SK-N-SH (cell line): ENCODE results near the gene HYAL2. TPM values are rescaled to one million over a fixed set of nuclear protein-coding genes. Genes with fewer than 3 reads are reported as not detected.
A peak's percentile ranks its signal among the peaks of the same experiment; 100 is the strongest.

Experiments
- CTCF ChIA-PET: fragments of 300-600, 350-600 bp; formaldehyde crosslinking; extraction: SDS; loops from one replicate; lab custom pipeline; 2021; lab: Yijun Ruan, JAX
- POLR2A ChIA-PET: fragments of 350-600 bp; sonication (Branson Sonifier 250); formaldehyde crosslinking; extraction: SDS; loops from one replicate; lab custom pipeline; 2020; ENCODE audit warnings: antibody characterized with exemption, inconsistent platforms; lab: Yijun Ruan, JAX
- DNase-seq: peaks from one replicate; pipeline ENCODE4 v3.0.0; 2012
- H2AFZ ChIP-seq: fragments of 200-600 bp; sonication (generic); 2 replicates; pipeline ENCODE4 v1.8.1; 2016; ENCODE audit warnings: antibody characterized with exemption, mild to moderate bottlenecking, low read depth
- H3F3A ChIP-seq: fragments of 200-600 bp; sonication (generic); replicated peaks from 2 replicates; pipeline ENCODE3; 2016; ENCODE audit warnings: antibody characterized with exemption, mild to moderate bottlenecking; ENCODE audit not compliant: insufficient read depth
- H3K27ac ChIP-seq, 2 experiments: fragments of 200-500 bp in 1 of 2; fragments of 200-600 bp in 1 of 2; sonication (Bioruptor generic) in 1 of 2; sonication (generic), shearing (Covaris generic) in 1 of 2; 2 replicates each; pipeline versions ENCODE4 v1.5.1 to v1.6.1; 2014 to 2016; ENCODE audit warnings: low read depth in 2 of 2, inconsistent platforms in 1 of 2, low read length in 1 of 2, mild to moderate bottlenecking in 1 of 2, mixed read lengths in 1 of 2
- H3K27me3 ChIP-seq: fragments of 200-600 bp; sonication (generic), shearing (Covaris generic); 2 replicates; pipeline ENCODE4 v1.6.1; 2016; ENCODE audit warnings: mixed run types; ENCODE audit not compliant: insufficient read depth
- H3K36me3 ChIP-seq, 2 experiments: fragments of 200-500 bp in 1 of 2; fragments of 200-600 bp in 1 of 2; sonication (Bioruptor generic) in 1 of 2; sonication (generic) in 1 of 2; replicated peaks in 1 of 2; 2 replicates each; pipeline versions ENCODE3 to v1.5.1; 2014 to 2016; ENCODE audit warnings: low read length in 1 of 2, mild to moderate bottlenecking in 1 of 2; ENCODE audit not compliant: insufficient read depth in 2 of 2, control insufficient read depth in 1 of 2
- H3K4me1 ChIP-seq, 2 experiments: fragments of 200-500 bp in 1 of 2; fragments of 200-600 bp in 1 of 2; sonication (Bioruptor generic) in 1 of 2; sonication (generic), shearing (Covaris generic) in 1 of 2; 2 replicates each; pipeline versions ENCODE4 v1.5.1 to v1.6.1; 2014 to 2016; ENCODE audit warnings: low read depth in 1 of 2, low read length in 1 of 2, mixed run types in 1 of 2; ENCODE audit not compliant: insufficient read depth in 2 of 2, control insufficient read depth in 1 of 2
- H3K4me2 ChIP-seq: fragments of 200-600 bp; sonication (generic), shearing (Covaris generic); 2 replicates; pipeline ENCODE4 v1.6.1; 2017; ENCODE audit warnings: mixed run types
- H3K4me3 ChIP-seq, 2 experiments: fragments of 200-500 bp in 1 of 2; fragments of 200-600 bp in 1 of 2; sonication (Bioruptor generic) in 1 of 2; sonication (generic), shearing (Covaris generic) in 1 of 2; 2 replicates each; pipeline versions ENCODE4 v1.5.1 to v1.8.1; 2014 to 2016; ENCODE audit warnings: low read depth in 2 of 2, inconsistent platforms in 1 of 2, low read length in 1 of 2, mild to moderate bottlenecking in 1 of 2, mixed read lengths in 1 of 2, moderate library complexity in 1 of 2
- H3K79me2 ChIP-seq: fragments of 200-600 bp; sonication (generic); 2 replicates; pipeline ENCODE4 v1.8.1; 2017; ENCODE audit warnings: mild to moderate bottlenecking; ENCODE audit not compliant: insufficient read depth
- H3K9ac ChIP-seq: fragments of 200-600 bp; sonication (generic); 2 replicates; pipeline ENCODE4 v1.6.1; 2017; ENCODE audit warnings: mixed run types
- H3K9me2 ChIP-seq: fragments of 200-600 bp; sonication (generic); 2 replicates; pipeline ENCODE4 v1.6.1; 2017; ENCODE audit warnings: mixed run types
- H3K9me3 ChIP-seq: fragments of 200-600 bp; sonication (generic); 2 replicates; pipeline ENCODE4 v1.6.1; 2017; ENCODE audit warnings: mixed run types, mild to moderate bottlenecking, moderate library complexity
- H4K20me1 ChIP-seq: fragments of 200-600 bp; sonication (generic); 2 replicates; pipeline ENCODE4 v1.6.1; 2017; ENCODE audit warnings: mild to moderate bottlenecking, mixed run types; ENCODE audit not compliant: insufficient read depth
- CTCF ChIP-seq: fragments of 200-600 bp; sonication (generic); IDR thresholded peaks from 2 replicates; pipeline ENCODE4 v1.6.1; 2017; ENCODE audit warnings: antibody characterized with exemption, mild to moderate bottlenecking, moderate library complexity
- EP300 ChIP-seq, 2 experiments: IDR thresholded peaks; 2 replicates each; pipeline versions ENCODE4 v1.4.0 to v1.6.1; 2012; ENCODE audit warnings: borderline replicate concordance in 1 of 2, low read depth in 1 of 2, low read length in 1 of 2
- FOSL2 ChIP-seq: IDR thresholded peaks from 2 replicates; pipeline ENCODE4 v1.4.0; 2012; ENCODE audit warnings: low read depth, mild to moderate bottlenecking, moderate library complexity, borderline replicate concordance
- FOXJ3 ChIP-seq: sonication (generic); formaldehyde crosslinking; IDR thresholded peaks from 2 replicates; pipeline ENCODE4 v1.5.1; 2020; ENCODE audit warnings: mild to moderate bottlenecking, missing genetic modification reagents
- GABPA ChIP-seq: IDR thresholded peaks from 2 replicates; pipeline ENCODE4 v1.4.0; 2012; ENCODE audit warnings: low read depth, mild to moderate bottlenecking
- GATA2 ChIP-seq: sonication (generic); formaldehyde crosslinking; IDR thresholded peaks from 2 replicates; pipeline ENCODE4 v1.5.0; 2020; ENCODE audit warnings: mild to moderate bottlenecking, missing genetic modification reagents
- IRF3 ChIP-seq: fragments of 150-350 bp; IDR thresholded peaks from 2 replicates; pipeline ENCODE4 v1.6.1; 2016; ENCODE audit warnings: mild to moderate bottlenecking, low read depth, low read length
- MAX ChIP-seq: IDR thresholded peaks from 2 replicates; pipeline ENCODE4 v1.4.0; 2012; ENCODE audit warnings: low read depth
- MXI1 ChIP-seq: IDR thresholded peaks from 2 replicates; pipeline ENCODE4 v1.6.1; 2012; ENCODE audit warnings: mild to moderate bottlenecking, low read depth, low read length, improper control_type of control experiment
- PBX3 ChIP-seq: IDR thresholded peaks from 2 replicates; pipeline ENCODE4; 2012
- POLR2AphosphoS5 ChIP-seq: IDR thresholded peaks from 2 replicates; pipeline ENCODE4 v1.6.1; 2012; ENCODE audit warnings: low read depth, low read length
- RAD21 ChIP-seq: IDR thresholded peaks from 2 replicates; pipeline ENCODE4 v1.6.1; 2012; ENCODE audit warnings: mild to moderate bottlenecking, low read length
- REST ChIP-seq: IDR thresholded peaks from 2 replicates; pipeline ENCODE4 v1.6.1; 2012; ENCODE audit warnings: mild to moderate bottlenecking, low read depth, low read length, moderate library complexity
- RXRA ChIP-seq: IDR thresholded peaks from 2 replicates; pipeline ENCODE4 v1.4.0; 2012; ENCODE audit warnings: low read depth, mild to moderate bottlenecking, borderline replicate concordance
- TAF1 ChIP-seq: IDR thresholded peaks from 2 replicates; pipeline ENCODE4 v1.6.1; 2012; ENCODE audit warnings: low read depth, mild to moderate bottlenecking, low read length, moderate library complexity, borderline replicate concordance
- TCF12 ChIP-seq: IDR thresholded peaks from 2 replicates; pipeline ENCODE4 v1.4.0; 2012
- USF1 ChIP-seq: IDR thresholded peaks from 2 replicates; pipeline ENCODE4 v1.4.0; 2012; ENCODE audit warnings: low read depth, borderline replicate concordance
- WGBS: methylation state at CpG from one replicate; pipeline ENCODE4 v1.1.6; 2017; ENCODE audit warnings: low lambda C conversion rate; 5-methylcytosine and 5-hydroxymethylcytosine counted together
- polyA plus RNA-seq, 3 experiments: library from polyadenylated mRNA; depleted of rRNA; stranded (reverse); fragments of >200 nt; gene quantifications; 2 replicates each; pipeline ENCODE4 v1.2.3, GENCODE V29; 2012

HYAL2 gene
- polyA plus RNA-seq, 1 of the 3 experiments (the other 2 are of a cell fraction) = 135 TPM

- Histone ChIP-seq H3K27me3 (no peaks in the 10 kb centered on the region), H3K4me1 (peaks cover 19 to 74% of the 10 kb centered on the region in 2 experiments; a peak in 2 of 4 replicates), H2AFZ (no peak overlapping the region), H3K9ac (no peak overlapping the region), H3K79me2 (peaks cover 82% of the 10 kb centered on the region), H3F3A (peaks cover 10% of the 10 kb centered on the region), H3K27ac (0 out of 4 replicates have a peak overlapping the region, but pooled peaks have one; percentile 20 to 21), H3K4me2 (no peak overlapping the region), H3K36me3 (peaks cover 18 to 56% of the 10 kb centered on the region in 2 experiments), H3K9me2 (no peaks in the 10 kb centered on the region), H3K4me3 (no peak overlapping the region), H4K20me1 (peaks cover 51% of the 10 kb centered on the region), H3K9me3 (no peaks in the 10 kb centered on the region)
- no peak for TF ChIP-seq MAX
- no peak for TF ChIP-seq RXRA
- TF ChIP-seq FOSL2 = no peak
- TF ChIP-seq PBX3 = peak; percentile 28; the same call in 1 of the 2 replicates
- TF ChIP-seq USF1 = no peak
- no peak for TF ChIP-seq GATA2 (CRISPR knock-in tag)
- TF ChIP-seq RAD21 = no peak
- TF ChIP-seq CTCF = peak; percentile 49
- TF ChIP-seq GABPA = no peak
- no peak for TF ChIP-seq IRF3
- WGBS = 26% methylated on average over 2 of the region's 2 CpGs
- POLR2A ChIA-PET = interaction anchor here (0.6 to 4.6 kb wide), 4 partner anchors 10 to 536 kb away, joined by 3 to 13 read pairs (median 6); no protein-coding TSS in a partner anchor
- CTCF ChIA-PET = interaction anchor here (0.7 to 6.4 kb wide), 14 partner anchors 15 to 196 kb away, joined by 3 to 57 read pairs (median 6); no protein-coding TSS in a partner anchor
- no peak for DNase-seq
These were observed 30.2 kb upstream of the HYAL2 start for GRCh38 chr3:50352781-50353180.

- WGBS = 26% methylated on average over 6 of the region's 11 CpGs
- peak overlapping the region; percentile 33; the same call in 1 of the 2 replicates for H3K9ac ChIP-seq
- no peaks in the 10 kb centered on the region for H3K27me3 ChIP-seq
- no peaks in the 10 kb centered on the region for H3K9me2 ChIP-seq
- peaks cover 12 to 64% of the 10 kb centered on the region in 2 experiments; a peak in 2 of 4 replicates for H3K4me1 ChIP-seq
- H3K27ac ChIP-seq = peak overlapping the region; percentile 31 to 62; a peak in 3 of 4 replicates
- peaks cover 67% of the 10 kb centered on the region for H3K79me2 ChIP-seq
- peaks cover 36% of the 10 kb centered on the region for H4K20me1 ChIP-seq
- peaks cover 11% of the 10 kb centered on the region for H3F3A ChIP-seq
- DNase-seq = no peak
- H2AFZ ChIP-seq = no peak overlapping the region
- peaks cover 8 to 50% of the 10 kb centered on the region in 2 experiments for H3K36me3 ChIP-seq
- TF ChIP-seq MXI1 (no peak), RAD21 (no peak), TCF12 (no peak), EP300 (IDR thresholded peaks at IDR 0.05; ENCODE audit: borderline replicate concordance in 1 of 2, low read depth in 1 of 2, low read length in 1 of 2) (no peak), POLR2AphosphoS5 (no peak; the same call in 1 of the 2 replicates), TAF1 (no peak), GATA2 (CRISPR knock-in tag) (no peak), FOXJ3 (CRISPR knock-in tag) (no peak), GABPA (no peak), REST (no peak)
- H3K4me3 ChIP-seq = peak overlapping the region; percentile 76 to 94
- POLR2A ChIA-PET = interaction anchor here (0.7 to 3.6 kb wide), 11 partner anchors 8 to 218 kb away, joined by 3 to 31 read pairs (median 8); partner anchors contain the start of genes HEMK1 and TMEM115
- H3K9me3 ChIP-seq = no peaks in the 10 kb centered on the region
- CTCF ChIA-PET = interaction anchor here (1.1 to 6.0 kb wide), 5 partner anchors 30 to 264 kb away, joined by 3 to 45 read pairs (median 15); no protein-coding TSS in a partner anchor
- H3K4me2 ChIP-seq = peak overlapping the region; percentile 98
These were observed 28.8 kb upstream of the HYAL2 start for GRCh38 chr3:50351323-50351697.
